Measurements from ENCODE around the gene MARCKSL1.

DNA sequence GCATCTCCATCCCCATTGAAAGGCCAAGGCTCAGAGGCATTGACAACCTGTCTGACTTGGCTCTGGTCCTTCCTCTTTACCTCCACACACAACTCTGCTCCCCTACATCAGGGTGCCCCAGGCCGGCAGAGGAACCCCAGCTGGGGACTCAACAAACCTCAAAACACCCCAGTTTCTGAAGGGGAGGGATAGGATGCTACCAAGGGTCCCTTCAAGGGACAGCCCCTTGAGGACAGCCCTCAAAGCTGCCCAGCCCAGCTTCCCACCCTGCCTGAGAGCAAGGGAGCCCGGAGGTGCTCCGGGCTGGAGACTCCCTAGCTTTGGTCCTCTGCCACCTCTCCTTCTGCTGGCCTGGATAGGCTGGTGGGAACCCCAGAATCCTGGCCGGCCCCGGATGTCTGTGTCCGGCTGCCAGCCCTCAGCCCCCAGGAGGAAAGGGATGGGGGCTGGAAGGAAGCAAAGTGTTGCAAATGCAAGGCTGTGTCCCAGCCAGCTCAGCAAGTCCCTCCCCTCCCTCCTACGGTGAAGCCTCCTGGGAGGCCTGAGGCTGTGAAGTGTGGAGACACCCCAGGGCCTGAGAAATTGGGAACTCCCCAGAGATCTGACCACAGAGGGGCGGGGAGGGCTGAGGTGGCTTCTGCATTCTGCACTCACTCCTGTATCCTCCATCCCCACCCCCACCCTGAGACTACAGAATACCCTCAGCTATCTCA lies 1.1 kb upstream of the MARCKSL1 start:
- TF ChIP-seq, protein P1, sequence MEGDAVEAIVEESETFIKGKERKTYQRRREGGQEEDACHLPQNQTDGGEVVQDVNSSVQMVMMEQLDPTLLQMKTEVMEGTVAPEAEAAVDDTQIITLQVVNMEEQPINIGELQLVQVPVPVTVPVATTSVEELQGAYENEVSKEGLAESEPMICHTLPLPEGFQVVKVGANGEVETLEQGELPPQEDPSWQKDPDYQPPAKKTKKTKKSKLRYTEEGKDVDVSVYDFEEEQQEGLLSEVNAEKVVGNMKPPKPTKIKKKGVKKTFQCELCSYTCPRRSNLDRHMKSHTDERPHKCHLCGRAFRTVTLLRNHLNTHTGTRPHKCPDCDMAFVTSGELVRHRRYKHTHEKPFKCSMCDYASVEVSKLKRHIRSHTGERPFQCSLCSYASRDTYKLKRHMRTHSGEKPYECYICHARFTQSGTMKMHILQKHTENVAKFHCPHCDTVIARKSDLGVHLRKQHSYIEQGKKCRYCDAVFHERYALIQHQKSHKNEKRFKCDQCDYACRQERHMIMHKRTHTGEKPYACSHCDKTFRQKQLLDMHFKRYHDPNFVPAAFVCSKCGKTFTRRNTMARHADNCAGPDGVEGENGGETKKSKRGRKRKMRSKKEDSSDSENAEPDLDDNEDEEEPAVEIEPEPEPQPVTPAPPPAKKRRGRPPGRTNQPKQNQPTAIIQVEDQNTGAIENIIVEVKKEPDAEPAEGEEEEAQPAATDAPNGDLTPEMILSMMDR (IDR thresholded peaks at IDR 0.05 in 8 of 11, conservative IDR thresholded peaks at IDR 0.05 in 3 of 11): no peak
- no peak for TF ChIP-seq POLR2A (IDR thresholded peaks at IDR 0.05)
